HL-60/S4 (cell line): ENCODE data around the gene PSMD12.
"Not testable (repeated sequence)": the region's sequence is repeated elsewhere in the genome, so short reads cannot be mapped to it uniquely, and the experiment has no call there.

Experiments
- in situ Hi-C: fragments of 300-500 bp; cut with MboI; formaldehyde crosslinking; loops from 2 replicates; pipeline ENCODE4 v1.14.3; 2022; ENCODE audit warnings: low sequenced_read_pairs

PSMD12 gene

DNA sequence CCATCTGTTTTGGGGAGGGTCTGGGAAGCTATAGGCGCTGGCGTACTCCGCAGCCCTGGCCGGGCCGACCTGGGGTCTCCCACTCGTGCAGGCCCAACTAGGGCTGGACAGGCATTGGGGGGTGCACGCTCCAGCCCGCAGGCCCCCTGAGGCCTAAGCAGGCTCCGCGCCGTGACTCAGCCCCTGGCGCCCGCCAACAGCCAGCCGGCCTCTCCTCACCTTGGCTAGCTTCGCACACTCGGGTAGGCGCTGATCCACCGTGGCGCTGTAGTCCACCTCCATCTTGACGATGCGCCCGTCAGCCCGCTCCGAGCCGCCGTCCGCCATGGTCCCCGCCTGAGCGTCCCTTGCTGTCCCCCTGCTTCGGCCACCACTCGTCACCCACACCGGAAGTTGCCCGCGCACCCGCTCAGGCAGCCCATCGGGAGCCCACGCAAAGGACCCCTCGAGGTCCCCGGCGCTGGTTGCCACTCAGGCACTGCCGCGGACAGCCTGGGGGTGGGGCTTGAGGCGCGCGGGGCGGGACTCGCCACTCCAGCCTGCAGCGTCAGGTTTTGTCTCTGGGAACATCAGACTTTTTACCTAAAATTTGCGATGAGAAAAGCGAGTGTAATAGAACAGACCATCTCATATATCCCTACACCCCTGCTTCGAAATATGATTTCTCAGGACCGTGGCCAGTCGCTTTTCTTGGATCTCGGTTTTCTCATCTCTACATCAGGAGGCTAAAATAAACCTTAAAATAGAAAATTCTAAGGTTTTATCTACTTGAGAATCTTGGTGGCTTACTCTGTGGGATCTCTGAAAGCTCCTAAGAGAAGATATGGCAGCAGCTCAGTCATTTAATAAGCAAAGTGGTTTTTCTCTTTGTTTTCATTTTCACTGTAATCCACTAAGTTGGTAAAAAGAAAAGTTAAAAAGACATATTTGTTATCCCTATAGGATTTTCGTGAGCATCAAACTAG, at the start of gene PSMD12:
Gene PSMD12, minus strand, starts transcription at position 385 of the 965 bp plus-strand sequence. Its CDS starts 58 bp downstream, at position 327.
- in situ Hi-C loops = loop anchor here (10.0 kb wide), 1 partner anchor 348 kb away; the partner anchor contains the start of gene NOL11

- in situ Hi-C loops = no loop called here
Measured at GRCh38 chr17:67415291-67415690, 48.9 kb upstream of the PSMD12 start.

GRCh38 chr17:67414559-67414958, 48.2 kb upstream of the PSMD12 start:
- in situ Hi-C loops = no loop called here

- in situ Hi-C loops = no loop called here
Measured at GRCh38 chr17:67414130-67414529, 47.8 kb upstream of the PSMD12 start.

DNA sequence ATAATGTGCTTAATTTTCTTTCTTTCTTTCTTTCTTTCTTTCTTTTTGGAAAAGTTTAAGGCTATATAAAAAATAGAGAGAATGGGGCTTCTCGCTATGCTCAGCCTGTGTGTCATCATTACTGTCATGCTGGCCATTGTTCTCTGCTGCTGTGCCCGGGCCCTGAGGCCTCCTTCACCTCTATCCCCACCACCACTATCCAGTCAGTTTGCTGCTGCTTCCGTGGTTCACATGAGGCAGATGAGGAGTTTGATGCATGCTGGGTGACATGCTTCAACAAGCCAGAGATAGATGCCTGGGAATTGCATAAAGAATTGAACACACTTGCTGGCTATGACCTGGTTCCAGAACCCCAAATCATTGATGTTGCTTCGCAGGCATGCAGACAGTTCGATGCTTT, 47.0 kb upstream of the PSMD12 start:
- in situ Hi-C loops = no loop called here

DNA sequence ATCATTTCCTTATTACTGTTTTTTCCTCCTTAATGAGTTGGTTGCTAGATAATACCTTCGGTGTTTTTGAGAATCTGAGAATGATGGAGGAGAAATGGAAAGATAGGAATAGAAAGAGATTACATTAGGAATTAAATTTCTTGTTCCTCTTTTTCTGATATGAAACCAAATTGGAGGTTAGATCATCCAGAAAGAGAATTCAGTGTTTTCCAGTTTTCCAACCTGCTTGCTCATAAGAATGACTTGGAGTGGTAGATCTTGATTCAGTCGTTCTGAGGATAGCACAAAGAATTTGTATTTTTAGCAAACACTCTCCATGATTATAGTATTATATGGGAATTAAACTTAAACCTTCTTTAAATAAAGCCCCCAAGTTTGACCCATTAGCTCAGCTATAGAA, 46.6 kb upstream of the PSMD12 start:
- in situ Hi-C loops = no loop called here

DNA sequence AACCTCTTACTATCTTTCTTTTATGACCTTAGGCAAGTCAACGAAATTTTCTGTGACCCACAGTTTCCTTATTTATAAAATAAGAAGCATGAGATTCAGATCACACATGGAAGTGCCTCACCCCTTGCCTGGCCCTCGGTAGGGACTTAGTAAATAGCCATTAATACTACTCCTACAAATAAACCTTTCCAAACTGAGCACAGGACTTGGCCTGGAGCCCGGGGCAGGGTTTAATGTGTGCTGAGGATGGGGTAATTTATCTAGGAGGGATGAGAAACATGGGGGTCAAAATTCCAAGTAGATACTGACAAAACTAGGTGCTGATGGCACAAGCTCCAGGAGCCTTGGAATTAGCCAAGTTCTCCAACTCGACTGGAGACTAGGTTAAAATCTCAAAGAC, 45.7 kb upstream of the PSMD12 start:
- in situ Hi-C loops = no loop called here

GRCh38 chr17:67411397-67411796, 45.0 kb upstream of the PSMD12 start:
- in situ Hi-C loops = no loop called here

- in situ Hi-C loops = not testable (repeated sequence)
Measured at GRCh38 chr17:67408455-67408830, 42.1 kb upstream of the PSMD12 start.

DNA sequence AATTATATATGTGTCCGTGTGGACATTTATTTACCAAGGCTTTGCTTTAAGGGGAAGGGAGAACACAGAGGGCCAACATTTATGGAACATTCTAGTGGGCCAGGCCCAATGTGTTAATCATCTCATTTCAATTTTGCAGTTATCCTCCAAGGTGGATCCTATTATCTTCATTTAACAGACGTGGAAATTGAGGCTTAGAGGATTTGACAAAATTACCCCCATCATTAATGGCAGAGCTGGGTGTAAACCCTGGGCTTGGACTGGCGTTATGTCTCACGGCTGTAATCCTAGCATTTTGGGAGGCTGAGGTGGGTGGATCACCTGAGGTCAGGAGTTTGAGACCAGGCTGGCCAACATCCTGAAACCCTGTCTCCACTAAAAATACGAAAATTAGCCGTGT, 37.1 kb upstream of the PSMD12 start:
- in situ Hi-C loops = no loop called here

DNA sequence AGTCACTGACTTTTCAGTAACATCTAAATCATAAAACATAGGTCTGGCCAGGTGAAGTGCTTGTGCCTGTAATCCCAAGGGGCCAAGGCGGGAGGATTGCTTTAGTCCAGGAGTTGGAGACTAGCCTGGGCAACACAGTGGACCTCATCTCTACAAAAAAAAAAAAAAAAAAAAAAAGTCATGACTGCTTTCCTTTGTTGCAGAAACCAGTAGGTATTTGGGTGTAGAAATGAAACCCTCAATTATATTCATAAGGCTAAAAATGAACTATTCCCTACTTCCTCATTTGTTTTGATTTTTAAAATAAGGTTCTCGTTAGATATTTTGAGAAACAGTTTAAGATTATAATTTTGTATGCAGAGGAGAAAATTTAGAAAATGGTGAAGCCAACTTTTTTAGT, 36.7 kb upstream of the PSMD12 start:
- in situ Hi-C loops = no loop called here

DNA sequence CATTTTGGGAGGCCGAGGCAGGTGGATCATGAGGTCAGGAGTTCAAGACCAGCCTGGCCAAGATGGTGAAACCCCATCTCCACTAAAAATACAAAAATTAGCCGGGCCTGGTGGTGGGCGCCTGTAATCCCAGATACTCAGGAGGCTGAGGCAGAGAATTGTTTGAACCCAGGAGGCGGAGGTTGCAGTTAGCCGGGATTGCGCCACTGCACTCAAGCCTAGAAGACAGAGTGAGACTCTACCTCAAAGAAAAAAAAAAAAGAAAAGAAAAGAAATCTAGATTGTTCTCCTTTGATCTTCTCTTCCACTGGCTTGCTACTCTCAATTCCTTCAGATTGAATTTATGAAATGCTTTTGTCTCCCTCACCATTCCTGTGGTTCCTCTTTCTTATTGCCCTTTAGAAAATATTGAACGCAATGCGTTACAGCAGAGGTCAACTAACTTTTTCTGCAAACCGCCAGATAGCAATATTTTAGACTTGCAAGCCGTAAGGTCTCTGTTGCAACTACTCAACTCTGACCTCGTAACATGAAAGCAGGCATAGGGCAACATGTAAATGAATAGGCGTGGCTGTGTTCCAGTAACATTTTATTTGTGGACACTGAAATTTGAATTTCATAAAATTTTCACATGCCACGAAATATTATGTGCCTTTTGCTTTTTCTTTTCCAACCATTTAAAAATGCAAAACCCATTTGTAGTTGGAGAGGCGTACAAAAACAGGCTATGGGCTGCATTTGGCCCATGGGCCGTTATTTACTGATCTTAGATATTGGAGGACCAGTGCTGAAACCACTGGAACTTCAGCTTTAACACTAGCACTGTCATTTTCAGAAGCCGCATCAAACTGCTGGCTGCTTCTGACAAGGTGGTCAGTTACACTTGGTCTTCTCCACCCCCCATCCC, 35.5 kb upstream of the PSMD12 start:
- in situ Hi-C loops = no loop called here

DNA sequence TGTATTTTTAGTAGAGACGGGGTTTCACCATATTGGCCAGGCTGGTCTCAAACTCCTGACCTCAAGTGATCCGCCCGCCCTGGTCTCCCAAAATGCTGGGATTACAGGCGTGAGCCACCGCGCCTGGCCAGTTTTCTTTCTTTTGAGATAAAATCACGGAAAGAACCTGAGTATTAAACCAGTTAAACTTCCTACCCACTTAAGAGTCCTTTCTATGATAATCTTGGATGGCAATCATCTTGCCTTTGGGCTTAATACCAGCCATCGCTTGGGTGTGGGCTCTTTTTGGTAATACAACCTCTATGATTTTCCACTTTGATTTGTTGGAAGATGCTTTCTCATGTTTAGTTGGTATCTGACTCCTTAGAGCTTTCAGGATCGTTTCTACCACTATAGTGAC, 34.7 kb upstream of the PSMD12 start:
- in situ Hi-C loops = no loop called here

- in situ Hi-C loops = no loop called here
Measured at GRCh38 chr17:67400193-67400592, 33.8 kb upstream of the PSMD12 start.

DNA sequence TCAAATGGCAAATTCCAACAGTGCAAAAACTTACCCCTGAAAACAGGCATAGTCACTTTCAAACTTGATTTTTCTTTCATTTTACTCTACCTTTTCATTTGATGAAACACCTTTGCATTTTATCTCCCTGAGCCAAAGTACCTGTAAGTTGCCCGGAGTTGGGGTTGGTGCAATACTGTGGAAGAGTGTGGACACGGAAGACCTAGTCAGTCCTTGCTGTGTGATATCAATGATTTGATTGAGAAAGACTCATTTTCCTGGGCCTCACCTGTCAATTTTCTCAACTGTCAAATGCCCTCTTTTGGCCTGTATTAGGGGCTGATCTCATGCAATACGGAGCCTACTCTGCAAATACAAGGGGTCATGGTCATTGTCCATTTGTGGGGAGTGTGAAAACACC, 33.3 kb upstream of the PSMD12 start:
- in situ Hi-C loops = no loop called here

- in situ Hi-C loops = loop anchor here (5.0 kb wide), 1 partner anchor 78 kb away; no protein-coding TSS in a partner anchor
Measured at GRCh38 chr17:67393809-67394397, 27.5 kb upstream of the PSMD12 start.

DNA sequence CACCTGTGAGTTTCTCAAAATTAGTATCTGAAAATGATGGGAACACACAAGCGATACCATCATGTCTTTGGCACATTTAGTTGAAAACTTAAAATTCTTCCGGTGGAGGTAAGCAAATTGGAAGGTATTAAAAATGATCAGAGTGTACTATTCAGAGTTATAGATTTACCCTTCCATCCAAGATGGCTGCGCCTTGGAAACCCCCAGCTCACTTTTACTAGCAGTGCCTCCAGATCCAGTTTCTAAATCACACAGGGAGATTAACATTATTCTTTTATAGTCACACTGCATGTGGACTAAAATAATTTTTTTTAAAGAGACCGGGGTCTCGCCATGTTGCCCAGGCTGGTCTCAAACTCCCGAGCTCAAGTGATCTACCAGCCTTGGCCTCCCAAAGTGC, 25.7 kb upstream of the PSMD12 start:
- in situ Hi-C loops = loop anchor here (5.0 kb wide), 1 partner anchor 80 kb away; no protein-coding TSS in a partner anchor

DNA sequence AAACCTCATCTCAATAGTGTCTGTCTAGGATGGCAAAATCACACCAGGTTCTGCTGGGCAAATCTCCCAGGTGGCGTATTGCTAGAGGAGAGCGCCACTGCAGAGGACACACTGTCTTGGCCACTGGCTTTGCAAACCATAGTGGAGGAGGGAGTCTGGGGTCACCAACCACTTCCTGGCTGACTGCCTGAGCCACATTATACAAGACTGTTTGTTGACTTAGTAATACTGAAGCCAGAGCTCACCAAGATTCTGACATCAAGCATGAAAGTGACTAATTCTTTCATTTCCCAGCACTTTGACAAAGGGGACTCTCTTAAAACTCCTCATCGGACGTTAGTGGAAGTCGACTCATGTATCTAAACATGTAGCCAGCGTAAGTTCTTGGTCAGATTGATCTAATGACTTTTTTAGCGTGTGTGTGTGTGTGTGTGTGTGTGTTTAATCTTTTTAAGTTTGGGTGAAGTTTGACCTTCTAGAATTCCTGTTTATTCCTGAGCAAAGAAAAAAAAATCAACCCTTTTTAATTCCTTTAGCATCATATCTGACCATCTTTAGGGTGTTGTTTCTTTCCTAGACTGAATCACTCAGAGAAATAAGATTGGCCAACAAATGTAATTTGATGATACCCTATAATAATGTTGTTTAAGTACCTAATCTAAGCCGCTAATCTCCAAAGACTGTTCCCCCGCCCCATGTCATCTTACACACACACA, 24.4 kb upstream of the PSMD12 start:
- in situ Hi-C loops = loop anchor here (5.0 kb wide), 1 partner anchor 81 kb away; no protein-coding TSS in a partner anchor

- in situ Hi-C loops = loop anchor here (5.0 kb wide), 1 partner anchor 82 kb away; no protein-coding TSS in a partner anchor
Measured at GRCh38 chr17:67390006-67390645, 23.7 kb upstream of the PSMD12 start.

DNA sequence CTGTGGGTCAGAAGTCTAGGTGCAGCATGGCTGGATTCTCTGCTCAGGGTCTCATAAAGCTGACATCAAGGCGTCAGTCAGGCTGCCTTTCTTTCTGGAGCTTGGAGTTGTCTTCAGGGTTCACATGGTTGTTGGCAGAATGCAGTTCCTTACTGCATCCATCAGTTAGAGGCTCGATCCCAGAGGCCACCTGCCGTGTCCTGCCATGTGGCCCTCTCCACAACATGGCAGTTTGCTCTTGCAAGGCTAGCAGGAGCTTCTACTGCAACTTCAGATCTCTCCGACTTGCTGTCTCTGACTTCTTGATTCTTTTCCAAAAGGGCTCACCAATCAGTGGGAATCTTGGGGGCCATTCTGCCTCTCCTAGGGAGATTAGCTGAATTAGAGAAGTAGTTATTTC, 22.6 kb upstream of the PSMD12 start:
- in situ Hi-C loops = loop anchor here (10.0 kb wide), 2 partner anchors 206 to 236 kb away; no protein-coding TSS in a partner anchor
